GM18951 (cell line): Measurements from ENCODE around the gene CMSS1.

Source experiments
- POLR2A ChIP-seq: IDR thresholded peaks from 4 replicates; pipeline ENCODE4 v1.6.1; 2011; ENCODE audit warnings: mild to moderate bottlenecking; ENCODE audit not compliant: insufficient read length, insufficient read depth; ENCODE audit errors: extremely low read depth
- in situ Hi-C: fragments of 300-500 bp; cut with MboI; formaldehyde crosslinking; loops from one replicate; pipeline ENCODE4 v1.12.0; 2022; ENCODE audit warnings: low sequenced_read_pairs, mixed read lengths, inconsistent platforms; ENCODE audit not compliant: unreplicated experiment

Gene CMSS1

GRCh38 chr3:100114413-100115030 is 296.9 kb downstream of the CMSS1 start, which contains the start of gene FILIP1L:
FILIP1L (minus strand) TSS chr3:100114501.
- no peak for TF ChIP-seq POLR2A
- in situ Hi-C loops, result no loop called here

DNA sequence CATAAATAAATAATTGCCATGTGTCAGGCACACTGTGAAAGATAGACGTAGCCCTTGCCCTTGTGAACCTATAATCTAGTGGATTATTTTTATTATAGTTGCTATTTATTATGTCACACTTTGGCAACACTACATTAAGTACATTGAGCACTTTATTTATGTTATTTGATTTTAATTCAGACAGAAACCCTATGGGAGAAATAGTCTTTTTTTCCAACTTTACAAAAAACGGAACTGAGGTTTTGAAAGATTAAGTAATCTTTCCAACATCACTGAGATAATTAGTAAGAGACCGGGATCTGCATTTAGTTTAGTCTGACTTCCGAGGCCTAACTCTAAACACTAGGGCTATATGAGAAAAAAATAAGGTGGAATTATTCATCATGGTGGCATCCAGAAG is 299.4 kb downstream of the CMSS1 start:
- TF ChIP-seq POLR2A, result no peak
- in situ Hi-C loops, result no loop called here

GRCh38 chr3:100120012-100120411 is 302.4 kb downstream of the CMSS1 start:
- no peak for TF ChIP-seq POLR2A
- in situ Hi-C loops, result no loop called here

DNA sequence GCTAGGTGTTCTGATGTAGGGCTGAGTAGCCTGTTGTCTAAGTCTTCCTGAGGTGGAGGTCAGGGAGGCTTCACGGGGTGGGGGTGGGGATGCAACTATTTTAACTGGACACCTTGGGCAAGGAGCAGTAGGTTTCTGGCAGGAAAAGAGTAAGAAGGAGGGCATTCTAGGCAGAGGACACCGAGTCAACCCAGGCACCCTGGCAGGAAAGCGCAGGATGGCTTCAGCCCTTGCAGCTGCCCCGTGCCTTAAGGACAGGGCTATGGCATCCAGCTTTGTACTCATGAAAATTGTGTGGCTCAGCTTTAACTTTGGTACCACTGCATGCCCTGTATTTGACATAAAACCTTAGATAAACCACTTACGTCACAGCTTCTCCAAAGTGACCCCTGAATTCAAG is 303.0 kb downstream of the CMSS1 start:
- no peak for TF ChIP-seq POLR2A
- in situ Hi-C loops, result no loop called here

DNA sequence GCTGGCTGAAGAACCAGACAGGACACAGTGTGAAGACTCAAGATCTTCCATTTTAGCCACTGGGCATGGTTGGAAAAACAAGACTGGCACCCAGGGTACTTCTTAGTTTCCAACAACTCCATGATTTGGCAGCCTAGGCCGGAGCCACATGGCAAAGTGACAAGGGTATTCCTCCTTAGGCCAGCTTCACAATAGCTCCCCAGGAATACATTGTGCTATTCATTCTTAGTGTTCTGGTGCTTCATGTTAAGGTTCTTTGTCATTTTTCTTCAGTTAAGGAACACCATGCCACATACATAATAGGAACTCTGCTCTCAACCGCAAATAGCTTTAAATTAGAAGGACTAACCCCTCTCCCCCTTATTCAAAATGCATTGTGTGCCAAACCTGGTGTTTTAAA is 304.7 kb downstream of the CMSS1 start:
- in situ Hi-C loops, result no loop called here
- TF ChIP-seq POLR2A, result no peak

- no peak for TF ChIP-seq POLR2A
- in situ Hi-C loops, result no loop called here
Measured at GRCh38 chr3:100123112-100123511, 305.4 kb downstream of the CMSS1 start.

DNA sequence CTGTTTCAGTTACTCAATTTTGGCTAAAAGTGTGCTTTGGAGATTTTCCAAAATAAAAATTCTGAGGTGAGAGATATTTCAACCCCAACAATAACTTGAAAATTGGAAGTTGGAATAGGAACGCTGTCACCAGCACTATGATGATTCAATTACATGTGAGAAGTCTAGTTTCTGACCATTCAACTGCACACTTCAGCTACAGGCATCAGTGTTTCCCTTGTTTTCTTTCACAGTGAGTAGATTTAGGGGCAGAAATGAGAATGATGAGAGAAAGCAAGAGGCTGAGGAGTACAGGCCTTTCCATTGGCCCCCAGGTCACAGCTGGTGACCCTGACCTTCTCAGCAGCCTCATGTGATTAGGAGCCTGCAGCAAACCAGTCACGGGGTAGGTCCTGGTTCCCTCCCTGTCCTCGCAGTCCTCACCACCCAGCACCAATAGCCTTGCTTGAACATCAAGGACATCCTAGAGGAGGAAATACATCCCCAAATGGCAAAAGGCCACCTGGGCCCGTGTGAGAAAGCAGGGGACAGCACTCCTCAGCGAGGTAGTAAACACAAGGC is 306.6 kb downstream of the CMSS1 start:
- in situ Hi-C loops, result no loop called here
- TF ChIP-seq POLR2A, result no peak

DNA sequence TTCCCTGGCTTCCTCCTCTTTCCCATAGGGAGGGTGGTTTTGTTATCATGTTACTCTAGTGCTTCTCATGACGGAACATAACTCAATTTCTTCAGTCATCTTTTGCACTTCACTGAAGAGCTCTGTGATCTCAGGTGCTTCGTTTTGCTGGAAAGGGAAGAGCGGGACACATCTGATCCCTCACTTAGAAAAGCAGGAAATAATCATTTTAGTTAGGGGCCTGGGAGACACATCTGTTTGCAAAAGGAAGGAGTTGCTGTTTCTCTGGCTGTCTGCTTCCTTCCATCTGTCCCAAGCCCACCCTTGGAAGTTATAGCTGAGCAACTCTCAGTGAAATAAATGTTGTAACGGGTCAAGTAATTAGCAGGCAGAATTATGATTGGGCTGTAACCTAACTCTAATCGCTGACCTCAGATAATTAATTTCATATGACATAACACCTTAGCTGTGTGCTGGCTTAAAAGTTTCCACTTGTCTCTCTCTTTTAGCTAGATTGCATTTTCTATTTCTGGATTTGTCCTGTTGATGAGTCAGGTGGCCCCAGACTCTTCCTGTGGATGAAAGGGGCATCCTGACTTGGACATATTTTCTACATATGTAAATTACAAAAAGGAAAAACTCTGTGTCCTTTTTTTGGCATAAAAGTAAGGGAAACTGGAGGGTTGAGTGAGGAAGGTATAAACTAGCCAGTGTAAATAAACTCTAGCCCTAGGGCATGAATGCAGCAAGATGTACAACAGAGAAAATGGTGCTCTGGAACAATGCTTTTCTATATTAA is 307.7 kb downstream of the CMSS1 start:
- in situ Hi-C loops, result no loop called here

DNA sequence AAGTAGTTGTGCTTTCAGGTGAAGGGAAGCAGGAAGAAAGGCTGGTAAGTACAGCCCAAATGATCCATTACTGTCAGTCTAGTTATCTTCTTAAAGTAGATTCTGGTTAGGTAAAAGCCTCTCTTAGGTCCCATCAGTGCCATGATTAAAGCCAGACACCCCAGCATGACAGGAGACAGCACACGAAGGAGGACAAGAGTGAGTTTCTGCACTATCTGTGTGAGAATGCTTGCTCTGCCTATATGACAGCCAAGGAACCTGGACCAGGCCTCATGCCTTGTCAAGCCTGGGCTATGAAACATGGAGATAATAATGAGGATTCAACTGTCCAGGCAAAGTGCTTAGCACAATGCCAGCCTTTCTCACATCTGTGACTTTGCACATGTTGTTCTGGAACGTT is 310.1 kb downstream of the CMSS1 start:
- no peak for TF ChIP-seq POLR2A
- in situ Hi-C loops, result no loop called here

More for the DNA sequence above, 307.7 kb downstream of the CMSS1 start:
- TF ChIP-seq POLR2A, result no peak

DNA sequence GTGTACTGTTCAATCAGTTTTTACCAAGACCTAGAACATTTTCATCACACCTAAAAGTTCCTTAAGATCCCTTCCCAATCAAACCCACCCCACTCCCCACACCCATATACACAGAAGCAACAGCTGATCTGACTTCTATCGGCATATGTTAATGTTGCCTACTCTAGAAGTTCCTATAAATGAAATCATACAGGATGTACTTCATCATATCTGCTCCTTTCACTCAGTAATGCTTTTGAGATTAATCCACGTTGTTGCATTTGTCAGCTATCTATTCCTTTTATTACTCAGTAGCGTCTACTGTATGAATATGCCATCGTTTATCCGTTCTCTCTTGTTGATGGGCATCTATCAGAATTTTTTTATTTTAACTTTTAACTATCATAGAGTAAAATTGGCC is 310.9 kb downstream of the CMSS1 start:
- in situ Hi-C loops, result no loop called here
- no peak for TF ChIP-seq POLR2A

- no peak for TF ChIP-seq POLR2A
- in situ Hi-C loops, result no loop called here
Measured at GRCh38 chr3:100129941-100130340, 312.3 kb downstream of the CMSS1 start.

DNA sequence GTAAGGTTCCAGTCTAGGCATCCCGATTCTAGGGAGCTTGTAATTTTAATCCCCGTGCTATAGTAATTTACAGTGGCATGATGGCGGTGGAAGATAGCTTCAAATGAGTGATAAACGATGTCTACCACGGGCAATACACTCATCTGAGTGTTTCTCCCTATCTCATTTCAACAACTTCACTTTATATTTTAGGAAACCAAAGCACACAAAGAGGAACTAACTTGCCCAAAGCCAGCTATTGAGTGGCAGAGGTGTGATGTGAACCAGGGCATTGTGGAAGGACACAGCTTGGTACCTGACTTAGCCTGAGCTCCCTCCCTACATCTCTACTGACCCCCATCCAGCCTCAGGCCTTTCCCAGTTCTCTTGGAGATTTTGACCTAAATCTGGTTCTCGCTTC is 313.6 kb downstream of the CMSS1 start:
- in situ Hi-C loops, result no loop called here
- TF ChIP-seq POLR2A, result no peak

DNA sequence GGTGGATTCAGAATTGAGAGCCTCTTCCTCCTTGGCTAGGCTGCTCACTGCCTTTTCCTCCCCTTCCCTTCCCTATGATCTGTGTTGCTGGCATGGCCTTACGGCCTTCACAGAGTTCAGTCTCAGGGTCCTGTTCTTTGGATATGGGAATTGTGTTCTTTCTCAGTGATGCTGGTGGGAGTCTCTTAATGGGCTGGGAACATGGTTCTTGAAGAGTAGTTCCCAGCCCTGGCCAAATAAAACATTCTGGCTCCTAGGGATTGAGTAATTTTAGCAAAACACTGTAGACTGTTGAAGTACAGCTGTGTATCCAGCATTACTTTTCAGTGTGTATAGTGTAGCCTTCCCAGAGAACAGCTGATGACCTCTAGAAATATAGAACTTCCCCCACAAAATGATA is 319.3 kb downstream of the CMSS1 start:
- TF ChIP-seq POLR2A, result no peak
- in situ Hi-C loops, result no loop called here

GRCh38 chr3:100140976-100141375 is 323.3 kb downstream of the CMSS1 start:
- in situ Hi-C loops, result no loop called here
- no peak for TF ChIP-seq POLR2A
